Heart left ventricle (tissue), 13 donors: ENCODE data around the gene PGA4.

Experiments
- POLR2A ChIP-seq, 2 donors: fragments of 450-650 bp; IDR thresholded peaks; one replicate each; pipeline ENCODE4 v1.6.1; 2017; ENCODE audit warnings: antibody characterized with exemption in 2 of 2, mild to moderate bottlenecking in 2 of 2, moderate library complexity in 2 of 2
- TF ChIP-seq, protein P1 (sequence below), 12 donors: fragments of 200-600 bp; sonication (generic) in 4 of 12; IDR thresholded peaks; one replicate each; pipeline versions ENCODE4 v1.5.0 to v1.8.0; 2018 to 2022; ENCODE audit warnings: antibody characterized with exemption in 12 of 12, mild to moderate bottlenecking in 5 of 12
- donor health status: ischemic (EF 13 %, LVEDD 7.1; RV severe dilation, severe dysfunction).
- donor health status: DM: no; HTN: yes; CAD: no.
- donor health status: DM: no; HTN: no; CAD: no.
- donor health status: ischemic (EF 25% LVEDD 6.9; RV normal size, moderate dysfunction).
- donor health status: ischemic (EF 25% LVEDD 5.7; RV mildly dilated, moderate dysfunction).
- donor health status: ischemic (EF 35%, LVEDD 5.7; RV mildly dilated, moderate dysfunction).
- donor health status: nonischemic (EF 11% LVEDD 7.7; RV severe dilation, severe dysfunction).
- donor health status: DM: yes; HTN: yes; CAD: no.
- donor health status: PGD.
- donor health status: ischemic (EF 29% LVEDD 5.4; RV normal size, mild dysfunction).
- donor health status: nonischemic (EF 23%, LVEDD 6.1; RV moderate dilation, normal function).

DNA sequence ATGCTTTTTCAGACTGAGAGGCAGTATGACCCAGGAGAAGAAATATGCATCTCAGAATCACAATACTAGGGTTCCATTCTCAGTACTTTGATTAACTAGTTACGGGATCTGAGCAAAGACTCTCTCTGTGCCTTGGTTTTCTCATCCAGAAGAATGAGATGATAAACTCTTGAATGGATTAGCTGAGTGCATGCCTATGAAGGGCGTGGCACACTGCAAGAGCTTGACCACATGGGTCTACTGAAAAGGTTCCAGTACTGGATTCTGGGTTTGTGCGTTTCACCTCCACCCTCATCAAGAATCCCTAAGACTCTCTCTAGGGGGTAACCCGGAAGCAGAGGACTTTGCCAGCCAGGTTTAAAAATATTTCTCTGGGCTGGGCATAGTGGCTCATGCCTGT is 44.5 kb downstream of the PGA4 start:
- TF ChIP-seq, protein P1, sequence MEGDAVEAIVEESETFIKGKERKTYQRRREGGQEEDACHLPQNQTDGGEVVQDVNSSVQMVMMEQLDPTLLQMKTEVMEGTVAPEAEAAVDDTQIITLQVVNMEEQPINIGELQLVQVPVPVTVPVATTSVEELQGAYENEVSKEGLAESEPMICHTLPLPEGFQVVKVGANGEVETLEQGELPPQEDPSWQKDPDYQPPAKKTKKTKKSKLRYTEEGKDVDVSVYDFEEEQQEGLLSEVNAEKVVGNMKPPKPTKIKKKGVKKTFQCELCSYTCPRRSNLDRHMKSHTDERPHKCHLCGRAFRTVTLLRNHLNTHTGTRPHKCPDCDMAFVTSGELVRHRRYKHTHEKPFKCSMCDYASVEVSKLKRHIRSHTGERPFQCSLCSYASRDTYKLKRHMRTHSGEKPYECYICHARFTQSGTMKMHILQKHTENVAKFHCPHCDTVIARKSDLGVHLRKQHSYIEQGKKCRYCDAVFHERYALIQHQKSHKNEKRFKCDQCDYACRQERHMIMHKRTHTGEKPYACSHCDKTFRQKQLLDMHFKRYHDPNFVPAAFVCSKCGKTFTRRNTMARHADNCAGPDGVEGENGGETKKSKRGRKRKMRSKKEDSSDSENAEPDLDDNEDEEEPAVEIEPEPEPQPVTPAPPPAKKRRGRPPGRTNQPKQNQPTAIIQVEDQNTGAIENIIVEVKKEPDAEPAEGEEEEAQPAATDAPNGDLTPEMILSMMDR (IDR thresholded peaks at IDR 0.05) = no peak
- no peak for TF ChIP-seq POLR2A (IDR thresholded peaks at IDR 0.05)
